ENCODE results near the gene AICDA. TPM values are rescaled to one million over a fixed set of nuclear protein-coding genes. Genes with fewer than 3 reads are reported as not detected.
A peak's percentile ranks its signal among the peaks of the same experiment; 100 is the strongest.

Gene AICDA
- total RNA-seq, 1 experiment from 2014 or later = not detected

DNA sequence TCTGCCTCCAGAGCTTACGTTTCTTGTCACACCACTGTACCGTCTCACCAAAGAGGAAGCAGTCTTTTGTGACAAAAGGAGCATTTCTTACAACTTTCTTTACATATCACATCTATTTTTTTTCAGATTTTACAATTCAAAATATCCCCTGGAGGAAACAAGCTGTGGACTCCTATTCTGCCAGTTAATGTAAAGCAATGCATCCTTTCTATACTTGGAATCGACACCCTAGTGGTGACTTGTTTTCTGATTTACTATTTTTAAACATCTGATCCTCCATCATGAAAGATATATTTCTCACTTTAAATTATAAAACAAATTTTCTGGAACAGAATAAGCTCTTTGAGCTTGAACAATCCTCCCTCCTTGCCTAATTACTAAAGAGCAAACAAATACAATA, 34.8 kb downstream of the AICDA start:
- Histone ChIP-seq H3K4me3 (replicated peaks in 1 of 2; ENCODE audit: low read depth in 1 of 2, low read length in 2 of 2) (no peak overlapping the region), H4K20me1 (ENCODE audit: insufficient read depth) (no peaks in the 10 kb centered on the region), H2AFZ (ENCODE audit: low read depth, low read length, poor library complexity, severe bottlenecking) (no peak overlapping the region), H3K27me3 (ENCODE audit: insufficient read depth, low read length) (no peaks in the 10 kb centered on the region), H3K9me3 (ENCODE audit: control insufficient read depth in 1 of 2, insufficient read depth in 1 of 2, low read depth in 1 of 2, low read length in 2 of 2) (no peaks in the 10 kb centered on the region), H3K9ac (ENCODE audit: low read length) (no peak overlapping the region), H3K36me3 (ENCODE audit: control insufficient read depth in 1 of 2, insufficient read depth in 2 of 2, low read length in 2 of 2) (no peaks in the 10 kb centered on the region), H3K79me2 (ENCODE audit: insufficient read depth, low read length) (no peaks in the 10 kb centered on the region), H3K9me2 (ENCODE audit: insufficient read depth) (no peaks in the 10 kb centered on the region), H3K27ac (ENCODE audit: low read depth, low read length) (no peak overlapping the region), H3K4me2 (ENCODE audit: low read length) (no peak overlapping the region), H3K4me1 (ENCODE audit: control insufficient read depth in 1 of 2, insufficient read depth in 2 of 2, low read length in 2 of 2) (no peaks in the 10 kb centered on the region)
- ChIA-PET POLR2A (no interaction called here), RAD21 (ENCODE audit: low non-redundant PET in 1 of 2, low total read pairs in 2 of 2, uncharacterized antibody in 2 of 2, unreplicated experiment in 2 of 2) (no interaction called here), CTCF (interaction anchor here (3.0 kb wide), 1 partner anchor 34 kb away, joined by 11 read pairs; no protein-coding TSS in a partner anchor)
- intact Hi-C loops (cut with micrococcal nuclease) = no loop called here
- BruUV-seq (replicated peaks) = no TSS peak
- ATAC-seq (no peak), DNase-seq (ENCODE audit: low read depth, low spot score) (no peak)
- TF ChIP-seq POLR2AphosphoS5 (IDR thresholded peaks at IDR 0.05; ENCODE audit: low read depth, low read length) (no peak), SP1 (IDR thresholded peaks at IDR 0.05; ENCODE audit: low read depth) (no peak), ZNF274 (IDR thresholded peaks at IDR 0.05; ENCODE audit: low read depth, low read length) (no peak), TCF7L2 (IDR thresholded peaks at IDR 0.05; ENCODE audit: borderline replicate concordance, extremely low read depth, insufficient read depth, insufficient read length) (no peak), SIN3A (IDR thresholded peaks at IDR 0.05; ENCODE audit: low read depth) (no peak)
- TF ChIP-seq, protein P1, sequence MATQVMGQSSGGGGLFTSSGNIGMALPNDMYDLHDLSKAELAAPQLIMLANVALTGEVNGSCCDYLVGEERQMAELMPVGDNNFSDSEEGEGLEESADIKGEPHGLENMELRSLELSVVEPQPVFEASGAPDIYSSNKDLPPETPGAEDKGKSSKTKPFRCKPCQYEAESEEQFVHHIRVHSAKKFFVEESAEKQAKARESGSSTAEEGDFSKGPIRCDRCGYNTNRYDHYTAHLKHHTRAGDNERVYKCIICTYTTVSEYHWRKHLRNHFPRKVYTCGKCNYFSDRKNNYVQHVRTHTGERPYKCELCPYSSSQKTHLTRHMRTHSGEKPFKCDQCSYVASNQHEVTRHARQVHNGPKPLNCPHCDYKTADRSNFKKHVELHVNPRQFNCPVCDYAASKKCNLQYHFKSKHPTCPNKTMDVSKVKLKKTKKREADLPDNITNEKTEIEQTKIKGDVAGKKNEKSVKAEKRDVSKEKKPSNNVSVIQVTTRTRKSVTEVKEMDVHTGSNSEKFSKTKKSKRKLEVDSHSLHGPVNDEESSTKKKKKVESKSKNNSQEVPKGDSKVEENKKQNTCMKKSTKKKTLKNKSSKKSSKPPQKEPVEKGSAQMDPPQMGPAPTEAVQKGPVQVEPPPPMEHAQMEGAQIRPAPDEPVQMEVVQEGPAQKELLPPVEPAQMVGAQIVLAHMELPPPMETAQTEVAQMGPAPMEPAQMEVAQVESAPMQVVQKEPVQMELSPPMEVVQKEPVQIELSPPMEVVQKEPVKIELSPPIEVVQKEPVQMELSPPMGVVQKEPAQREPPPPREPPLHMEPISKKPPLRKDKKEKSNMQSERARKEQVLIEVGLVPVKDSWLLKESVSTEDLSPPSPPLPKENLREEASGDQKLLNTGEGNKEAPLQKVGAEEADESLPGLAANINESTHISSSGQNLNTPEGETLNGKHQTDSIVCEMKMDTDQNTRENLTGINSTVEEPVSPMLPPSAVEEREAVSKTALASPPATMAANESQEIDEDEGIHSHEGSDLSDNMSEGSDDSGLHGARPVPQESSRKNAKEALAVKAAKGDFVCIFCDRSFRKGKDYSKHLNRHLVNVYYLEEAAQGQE (IDR thresholded peaks at IDR 0.05; ENCODE audit: low read depth) = no peak
- TF ChIP-seq, protein P2, sequence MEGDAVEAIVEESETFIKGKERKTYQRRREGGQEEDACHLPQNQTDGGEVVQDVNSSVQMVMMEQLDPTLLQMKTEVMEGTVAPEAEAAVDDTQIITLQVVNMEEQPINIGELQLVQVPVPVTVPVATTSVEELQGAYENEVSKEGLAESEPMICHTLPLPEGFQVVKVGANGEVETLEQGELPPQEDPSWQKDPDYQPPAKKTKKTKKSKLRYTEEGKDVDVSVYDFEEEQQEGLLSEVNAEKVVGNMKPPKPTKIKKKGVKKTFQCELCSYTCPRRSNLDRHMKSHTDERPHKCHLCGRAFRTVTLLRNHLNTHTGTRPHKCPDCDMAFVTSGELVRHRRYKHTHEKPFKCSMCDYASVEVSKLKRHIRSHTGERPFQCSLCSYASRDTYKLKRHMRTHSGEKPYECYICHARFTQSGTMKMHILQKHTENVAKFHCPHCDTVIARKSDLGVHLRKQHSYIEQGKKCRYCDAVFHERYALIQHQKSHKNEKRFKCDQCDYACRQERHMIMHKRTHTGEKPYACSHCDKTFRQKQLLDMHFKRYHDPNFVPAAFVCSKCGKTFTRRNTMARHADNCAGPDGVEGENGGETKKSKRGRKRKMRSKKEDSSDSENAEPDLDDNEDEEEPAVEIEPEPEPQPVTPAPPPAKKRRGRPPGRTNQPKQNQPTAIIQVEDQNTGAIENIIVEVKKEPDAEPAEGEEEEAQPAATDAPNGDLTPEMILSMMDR (IDR thresholded peaks at IDR 0.05 in 2 of 3, conservative IDR thresholded peaks at IDR 0.05 in 1 of 3; ENCODE audit: borderline replicate concordance in 1 of 3, insufficient read depth in 1 of 3, low read depth in 2 of 3, low read length in 2 of 3) = 0 out of 6 replicates have a peak, but pooled peaks of 1 of the 3 experiments have one; percentile 11

Measured in HCT116 (cell line).